ENCODE measurements around the gene FAM168A.
A peak's percentile ranks its signal among the peaks of the same experiment; 100 is the strongest.
"Not testable (repeated sequence)": the region's sequence is repeated elsewhere in the genome, so short reads cannot be mapped to it uniquely, and the experiment has no call there.

The FAM168A gene

GRCh38 chr11:73592640-73593039, 5.3 kb downstream of the FAM168A start:
- DNase-seq: no peak

GRCh38 chr11:73591743-73592142, 6.2 kb downstream of the FAM168A start:
- DNase-seq: no peak

- no peak for DNase-seq
Observed at GRCh38 chr11:73590991-73591390, 6.9 kb downstream of the FAM168A start.

GRCh38 chr11:73586791-73587190, 11.1 kb downstream of the FAM168A start:
- no peak for DNase-seq

- DNase-seq: no peak
Observed at GRCh38 chr11:73585834-73586575, 11.9 kb downstream of the FAM168A start.

GRCh38 chr11:73584831-73585230, 13.1 kb downstream of the FAM168A start:
- DNase-seq: no peak

GRCh38 chr11:73582653-73583052, 15.3 kb downstream of the FAM168A start:
- DNase-seq: no peak

GRCh38 chr11:73580749-73581148, 17.2 kb downstream of the FAM168A start:
- not testable (repeated sequence) for DNase-seq

- no peak for DNase-seq
Observed at GRCh38 chr11:73579641-73580434, 18.1 kb downstream of the FAM168A start.

GRCh38 chr11:73578592-73579185, 19.2 kb downstream of the FAM168A start:
- peak; percentile 88 for DNase-seq

GRCh38 chr11:73577496-73577917, 20.4 kb downstream of the FAM168A start:
- DNase-seq: no peak

GRCh38 chr11:73576185-73576614, 21.7 kb downstream of the FAM168A start:
- no peak for DNase-seq

GRCh38 chr11:73571982-73572381, 25.9 kb downstream of the FAM168A start:
- not testable (repeated sequence) for DNase-seq

GRCh38 chr11:73570415-73571114, 27.3 kb downstream of the FAM168A start:
- peak; percentile 74 for DNase-seq

GRCh38 chr11:73566977-73567755, 30.7 kb downstream of the FAM168A start:
- no peak for DNase-seq

GRCh38 chr11:73566422-73566821, 31.5 kb downstream of the FAM168A start:
- no peak for DNase-seq

- DNase-seq: no peak
Observed at GRCh38 chr11:73565804-73566203, 32.1 kb downstream of the FAM168A start.

GRCh38 chr11:73564903-73565302, 33.0 kb downstream of the FAM168A start:
- DNase-seq: no peak

- no peak for DNase-seq
Observed at GRCh38 chr11:73563539-73564200, 34.2 kb downstream of the FAM168A start.

- DNase-seq: no peak
Observed at GRCh38 chr11:73559743-73560142, 38.2 kb downstream of the FAM168A start.

- no peak for DNase-seq
Observed at GRCh38 chr11:73556966-73557365, 40.9 kb downstream of the FAM168A start.

GRCh38 chr11:73555615-73556014, 42.3 kb downstream of the FAM168A start:
- DNase-seq: no peak

Measured in DMS53 (cell line).